Esophagus muscularis mucosa (tissue), 3 donors: ENCODE data around the gene FANCI.

Experiments used
- POLR2A ChIP-seq: fragments of 450-650 bp; IDR thresholded peaks from one replicate; pipeline ENCODE4 v1.6.1; 2017; ENCODE audit warnings: antibody characterized with exemption, moderate library complexity, mild to moderate bottlenecking, low read depth
- POLR2AphosphoS5 ChIP-seq, 2 donors: sonication (generic); formaldehyde crosslinking; IDR thresholded peaks; one replicate each; pipeline ENCODE4 v1.6.1; 2017; ENCODE audit warnings: antibody characterized with exemption in 2 of 2
- TF ChIP-seq, protein P1 (sequence below), 3 experiments: fragments of 200-600 bp in 2 of 3; fragments of 450-650 bp in 1 of 3; sonication (generic) in 2 of 3; IDR thresholded peaks; one replicate each; pipeline ENCODE4 v1.5.1; 2017 to 2019; ENCODE audit warnings: antibody characterized with exemption in 3 of 3, mild to moderate bottlenecking in 2 of 3, moderate library complexity in 1 of 3

- TF ChIP-seq, protein P1, sequence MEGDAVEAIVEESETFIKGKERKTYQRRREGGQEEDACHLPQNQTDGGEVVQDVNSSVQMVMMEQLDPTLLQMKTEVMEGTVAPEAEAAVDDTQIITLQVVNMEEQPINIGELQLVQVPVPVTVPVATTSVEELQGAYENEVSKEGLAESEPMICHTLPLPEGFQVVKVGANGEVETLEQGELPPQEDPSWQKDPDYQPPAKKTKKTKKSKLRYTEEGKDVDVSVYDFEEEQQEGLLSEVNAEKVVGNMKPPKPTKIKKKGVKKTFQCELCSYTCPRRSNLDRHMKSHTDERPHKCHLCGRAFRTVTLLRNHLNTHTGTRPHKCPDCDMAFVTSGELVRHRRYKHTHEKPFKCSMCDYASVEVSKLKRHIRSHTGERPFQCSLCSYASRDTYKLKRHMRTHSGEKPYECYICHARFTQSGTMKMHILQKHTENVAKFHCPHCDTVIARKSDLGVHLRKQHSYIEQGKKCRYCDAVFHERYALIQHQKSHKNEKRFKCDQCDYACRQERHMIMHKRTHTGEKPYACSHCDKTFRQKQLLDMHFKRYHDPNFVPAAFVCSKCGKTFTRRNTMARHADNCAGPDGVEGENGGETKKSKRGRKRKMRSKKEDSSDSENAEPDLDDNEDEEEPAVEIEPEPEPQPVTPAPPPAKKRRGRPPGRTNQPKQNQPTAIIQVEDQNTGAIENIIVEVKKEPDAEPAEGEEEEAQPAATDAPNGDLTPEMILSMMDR (IDR thresholded peaks at IDR 0.05), result no peak
- TF ChIP-seq POLR2AphosphoS5 (IDR thresholded peaks at IDR 0.05) (no peak), POLR2A (no peak)
Measured at GRCh38 chr15:89326316-89326715, 82.5 kb downstream of the FANCI start.
